Fibroblast of villous mesenchyme (primary cell): ENCODE results near the gene ASGR2. TPM values are rescaled to one million over a fixed set of nuclear protein-coding genes. Genes with fewer than 3 reads are reported as not detected.
A peak's percentile ranks its signal among the peaks of the same experiment; 100 is the strongest.
"Not testable (repeated sequence)": the region's sequence is repeated elsewhere in the genome, so short reads cannot be mapped to it uniquely, and the experiment has no call there.

Source experiments
- DNase-seq: peaks from one replicate; pipeline ENCODE4 v3.0.0-alpha.2; 2010; ENCODE audit warnings: low read depth
- H3K4me3 ChIP-seq: 2 replicates; pipeline ENCODE4 v1.5.1; 2011; ENCODE audit warnings: low read depth, mild to moderate bottlenecking, low read length
- total RNA-seq: library from RNA; depleted of rRNA; stranded (reverse); fragments of >200 nt; gene quantifications from 2 replicates; pipeline ENCODE4 v1.2.3, GENCODE V29; 2012
- TF ChIP-seq, protein P1 (sequence below): IDR thresholded peaks from 2 replicates; pipeline ENCODE4 v1.5.1; 2012; ENCODE audit warnings: low read depth, mild to moderate bottlenecking, low read length; ENCODE audit not compliant: insufficient read depth

Gene ASGR2
- total RNA-seq, 1 donor: not detected

GRCh38 chr17:7123844-7124243, 9.2 kb upstream of the ASGR2 start:
- DNase-seq: no peak
- no peak overlapping the region for H3K4me3 ChIP-seq
- TF ChIP-seq, protein P1, sequence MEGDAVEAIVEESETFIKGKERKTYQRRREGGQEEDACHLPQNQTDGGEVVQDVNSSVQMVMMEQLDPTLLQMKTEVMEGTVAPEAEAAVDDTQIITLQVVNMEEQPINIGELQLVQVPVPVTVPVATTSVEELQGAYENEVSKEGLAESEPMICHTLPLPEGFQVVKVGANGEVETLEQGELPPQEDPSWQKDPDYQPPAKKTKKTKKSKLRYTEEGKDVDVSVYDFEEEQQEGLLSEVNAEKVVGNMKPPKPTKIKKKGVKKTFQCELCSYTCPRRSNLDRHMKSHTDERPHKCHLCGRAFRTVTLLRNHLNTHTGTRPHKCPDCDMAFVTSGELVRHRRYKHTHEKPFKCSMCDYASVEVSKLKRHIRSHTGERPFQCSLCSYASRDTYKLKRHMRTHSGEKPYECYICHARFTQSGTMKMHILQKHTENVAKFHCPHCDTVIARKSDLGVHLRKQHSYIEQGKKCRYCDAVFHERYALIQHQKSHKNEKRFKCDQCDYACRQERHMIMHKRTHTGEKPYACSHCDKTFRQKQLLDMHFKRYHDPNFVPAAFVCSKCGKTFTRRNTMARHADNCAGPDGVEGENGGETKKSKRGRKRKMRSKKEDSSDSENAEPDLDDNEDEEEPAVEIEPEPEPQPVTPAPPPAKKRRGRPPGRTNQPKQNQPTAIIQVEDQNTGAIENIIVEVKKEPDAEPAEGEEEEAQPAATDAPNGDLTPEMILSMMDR: no peak

- TF ChIP-seq, protein P1: no peak
- peak; percentile 9 for DNase-seq
- no peak overlapping the region for H3K4me3 ChIP-seq
These were observed 7.8 kb upstream of the ASGR2 start for GRCh38 chr17:7122381-7122780.

GRCh38 chr17:7120635-7121034, 6.0 kb upstream of the ASGR2 start:
- H3K4me3 ChIP-seq, DNase-seq: not testable (repeated sequence)

GRCh38 chr17:7120123-7120522, 5.5 kb upstream of the ASGR2 start:
- DNase-seq: no peak
- H3K4me3 ChIP-seq: no peak overlapping the region
- TF ChIP-seq, protein P1: no peak

- no peak for DNase-seq
- TF ChIP-seq, protein P1: no peak
- no peak overlapping the region for H3K4me3 ChIP-seq
These were observed 4.7 kb upstream of the ASGR2 start for GRCh38 chr17:7119314-7119713.

DNA sequence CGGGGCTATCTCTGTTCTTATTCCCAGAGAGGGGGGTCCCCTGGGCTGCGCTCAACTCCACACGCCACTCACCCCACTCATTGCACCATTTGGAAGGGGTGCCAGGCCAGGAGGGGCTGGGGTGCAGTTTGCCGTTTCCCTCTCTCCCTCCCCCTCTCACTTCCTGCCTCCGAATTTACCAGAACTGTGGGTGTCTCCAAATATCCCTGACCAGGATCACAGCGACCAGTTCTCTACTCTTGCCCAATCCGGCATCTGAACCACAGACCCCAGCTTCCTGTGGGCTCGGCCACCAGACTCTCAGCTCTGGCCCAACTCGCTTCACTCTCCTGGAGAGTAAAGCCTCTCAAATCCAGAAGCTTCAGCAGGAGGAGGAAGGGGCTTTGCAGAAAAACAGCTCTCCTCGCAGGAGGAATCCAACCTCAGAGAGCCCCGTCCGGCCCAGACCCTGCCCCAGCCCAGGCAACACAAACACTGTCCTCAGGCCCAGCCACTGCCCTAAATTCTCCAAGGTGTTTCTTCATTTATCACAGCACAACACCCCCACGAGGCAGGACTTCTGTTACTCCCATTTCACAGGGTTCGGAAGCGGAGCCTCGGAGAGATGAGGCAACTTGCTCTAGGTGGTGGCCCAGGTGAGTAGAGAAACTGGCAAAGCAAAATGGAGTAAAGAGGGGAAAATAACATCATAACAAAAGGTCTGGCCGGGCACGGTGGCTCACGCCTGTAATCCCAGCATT, 423 bp upstream of the ASGR2 start:
- no peak for DNase-seq
- no peak overlapping the region for H3K4me3 ChIP-seq
- TF ChIP-seq, protein P1: no peak

DNA sequence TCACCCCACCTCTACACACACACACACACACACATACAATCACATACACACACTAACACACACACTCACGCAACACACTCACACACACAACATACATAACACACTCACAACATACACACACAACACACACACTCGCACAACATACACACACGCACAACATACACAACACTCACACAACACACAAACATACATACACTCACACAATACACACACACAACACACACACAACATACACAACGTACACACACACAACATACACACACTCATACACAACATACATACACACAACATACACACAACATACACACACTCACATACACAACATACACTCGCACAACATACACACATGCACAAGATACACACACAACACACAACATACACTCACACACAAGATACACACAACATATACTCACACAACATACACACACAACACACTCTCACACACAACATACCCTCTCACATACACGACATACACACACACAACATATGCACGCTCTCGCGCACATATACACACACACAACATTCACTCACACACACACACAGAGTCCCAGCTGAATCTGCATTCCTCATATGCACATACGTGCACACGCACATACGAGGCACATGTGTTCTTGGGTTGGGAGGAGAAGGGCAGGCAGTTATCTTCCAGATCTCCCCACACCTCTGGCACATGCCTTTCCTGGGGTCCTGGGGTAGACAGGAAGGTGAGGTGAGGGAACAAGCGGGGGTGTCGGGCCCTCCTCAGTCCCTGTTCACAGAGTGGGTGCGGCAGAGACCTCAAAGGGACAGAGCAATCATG, 1.1 kb downstream of the ASGR2 start:
- TF ChIP-seq, protein P1: no peak
- H3K4me3 ChIP-seq: no peak overlapping the region
- DNase-seq: no peak
